GM15510 (cell line): ENCODE measurements around the gene PSMA5.

ENCODE experiments used
- POLR2A ChIP-seq: IDR thresholded peaks from 3 replicates; pipeline ENCODE4 v1.6.1; 2011; ENCODE audit warnings: borderline replicate concordance; ENCODE audit not compliant: insufficient read length; ENCODE audit errors: extremely low read depth

PSMA5 gene

DNA sequence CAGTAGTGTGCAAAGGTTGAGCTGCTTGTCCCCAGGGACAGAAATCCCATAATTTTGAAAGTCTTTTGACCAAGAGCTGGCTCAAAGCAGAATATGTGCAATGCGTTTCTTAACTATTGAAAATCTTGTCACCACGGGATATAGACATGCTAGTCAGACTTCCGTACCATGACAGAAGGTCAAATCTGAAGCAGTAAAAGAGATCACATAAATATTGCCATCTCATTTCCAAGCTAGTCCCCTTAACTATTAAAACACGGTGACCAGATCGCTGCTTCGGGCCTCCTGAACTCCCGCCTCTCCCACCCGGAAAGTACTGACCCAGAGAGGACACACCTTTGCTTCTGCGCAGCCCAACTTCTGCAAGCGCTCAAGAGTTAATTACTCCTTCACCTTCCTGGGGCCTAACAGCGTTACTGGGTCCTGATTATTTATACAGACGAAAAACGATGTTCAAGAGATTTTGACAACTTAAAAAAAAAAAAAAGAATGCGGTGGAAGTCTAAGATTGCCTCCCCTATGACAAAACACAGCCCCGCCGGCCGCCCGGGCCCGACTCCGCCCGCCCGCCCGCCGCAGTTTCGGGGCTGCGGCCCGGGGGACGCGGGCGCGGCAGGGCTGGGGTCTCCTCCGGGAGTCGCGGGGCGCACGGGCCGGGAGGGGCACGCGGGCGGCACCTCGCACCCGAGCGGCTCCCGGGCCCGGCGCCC is 29.2 kb downstream of the PSMA5 start:
- TF ChIP-seq POLR2A: no peak

DNA sequence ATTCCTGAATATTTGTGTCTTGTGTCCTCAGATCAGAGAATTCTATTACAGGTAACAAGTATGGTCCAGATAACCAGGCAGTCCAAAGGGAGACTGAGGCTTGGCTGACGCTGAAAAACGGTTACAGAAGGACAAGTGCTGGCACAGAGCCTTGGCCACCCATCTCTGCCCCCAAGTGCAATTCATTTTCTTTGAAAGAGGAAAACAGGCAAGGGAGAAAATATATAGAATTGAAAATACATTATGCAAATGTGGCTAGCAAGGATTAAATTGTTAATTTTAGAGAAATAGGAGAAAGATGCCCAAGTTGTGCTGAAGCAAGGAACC is 29.8 kb downstream of the PSMA5 start:
- no peak for TF ChIP-seq POLR2A

DNA sequence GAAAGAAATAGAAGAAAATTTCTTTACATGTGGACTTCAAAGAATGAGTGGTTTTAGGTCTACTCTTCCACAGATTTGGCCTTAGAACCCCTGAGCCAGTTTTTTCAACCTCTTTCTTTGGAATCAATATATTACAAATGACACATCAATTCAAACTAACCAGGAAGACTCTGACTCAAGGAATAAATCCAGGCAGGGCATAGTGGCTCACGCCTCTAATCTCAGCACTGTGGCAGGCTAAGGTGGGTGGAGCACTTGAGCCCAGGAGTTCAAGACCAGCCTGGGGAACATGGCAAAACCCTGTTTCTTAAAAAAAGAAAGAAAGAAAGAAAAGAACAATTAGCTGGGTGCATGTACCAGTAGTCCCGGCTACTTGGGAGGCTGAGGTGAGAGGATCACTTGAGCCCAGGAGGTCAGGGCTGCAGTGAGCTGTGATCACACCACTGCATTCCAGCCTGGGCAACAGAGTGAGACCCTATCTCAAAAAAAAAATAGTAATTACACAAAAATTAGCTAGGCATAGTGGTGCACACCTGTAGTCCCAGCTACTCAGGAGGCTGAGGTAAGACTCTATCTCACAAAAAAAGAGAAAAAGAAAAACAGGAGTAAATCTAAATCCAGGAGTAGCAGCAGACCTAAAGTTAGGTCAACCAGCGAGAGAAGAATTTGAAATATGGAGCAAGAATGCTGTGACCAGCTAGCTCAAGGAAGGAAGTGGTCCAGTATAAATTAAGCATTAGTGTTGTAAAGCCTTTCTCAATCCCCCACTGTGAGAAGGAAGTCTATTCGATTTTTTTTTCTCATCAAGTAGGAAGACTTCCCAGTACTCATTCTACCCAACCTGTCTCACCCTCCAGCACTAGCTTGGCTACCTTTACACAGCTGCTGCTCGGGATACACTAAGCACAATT is 30.4 kb downstream of the PSMA5 start:
- TF ChIP-seq POLR2A: no peak

DNA sequence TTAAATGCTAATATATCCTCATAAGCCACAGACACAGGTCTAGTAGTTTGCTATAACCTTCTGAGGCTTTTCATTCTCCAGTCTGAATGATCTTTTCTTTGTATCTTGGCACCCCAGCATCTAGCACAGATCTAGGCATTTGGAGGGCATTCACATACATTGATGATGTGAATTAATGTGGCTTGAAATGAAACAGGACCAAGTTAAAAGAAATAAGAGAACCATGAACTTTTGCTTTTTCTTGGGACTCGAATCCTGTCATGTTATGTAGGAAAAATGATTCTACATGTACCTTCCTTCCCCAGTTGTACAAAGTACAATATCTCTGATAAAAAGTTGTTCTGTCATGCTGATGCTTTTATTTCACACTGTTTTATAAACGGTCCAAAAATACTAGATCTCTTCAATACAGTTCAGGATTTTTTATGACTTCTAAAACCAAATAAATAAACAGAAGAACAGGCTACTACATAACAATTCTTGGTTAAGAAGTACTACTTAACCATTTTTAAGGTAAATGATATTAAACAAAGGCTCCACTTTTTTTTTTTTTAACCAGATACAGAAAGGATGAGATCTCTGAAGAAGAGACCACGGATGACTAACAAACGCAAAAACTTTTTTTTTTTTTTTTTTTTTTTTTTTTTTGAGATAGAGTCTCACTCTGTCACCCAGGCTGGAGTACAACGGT is 31.5 kb downstream of the PSMA5 start:
- TF ChIP-seq POLR2A: no peak

DNA sequence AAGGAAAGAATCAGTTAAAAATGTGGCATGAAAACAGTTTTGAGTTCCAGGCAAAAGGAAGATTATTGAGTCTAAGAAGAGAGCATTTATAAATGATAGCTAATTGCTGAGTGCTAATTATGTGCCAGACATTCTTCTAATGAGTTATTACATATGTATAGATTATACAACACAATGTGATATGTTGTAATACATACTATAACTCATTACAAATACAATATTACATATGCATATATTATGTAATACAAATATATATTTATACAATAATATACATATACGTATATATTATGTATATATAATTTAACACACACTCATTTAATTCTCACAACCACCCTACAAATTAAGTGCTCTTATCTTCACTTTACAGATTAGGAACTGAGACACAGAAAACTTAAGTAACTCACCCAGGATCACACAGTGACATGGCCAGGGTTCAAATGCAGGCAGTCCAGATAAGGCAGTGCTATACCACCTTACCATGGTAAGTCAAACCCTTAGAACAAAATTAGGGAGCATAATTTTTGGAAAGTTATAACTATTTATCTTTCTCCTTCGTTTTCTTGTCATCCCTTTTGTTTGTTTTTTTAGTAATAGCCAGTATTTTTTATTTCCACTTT is 32.5 kb downstream of the PSMA5 start:
- TF ChIP-seq POLR2A: no peak

DNA sequence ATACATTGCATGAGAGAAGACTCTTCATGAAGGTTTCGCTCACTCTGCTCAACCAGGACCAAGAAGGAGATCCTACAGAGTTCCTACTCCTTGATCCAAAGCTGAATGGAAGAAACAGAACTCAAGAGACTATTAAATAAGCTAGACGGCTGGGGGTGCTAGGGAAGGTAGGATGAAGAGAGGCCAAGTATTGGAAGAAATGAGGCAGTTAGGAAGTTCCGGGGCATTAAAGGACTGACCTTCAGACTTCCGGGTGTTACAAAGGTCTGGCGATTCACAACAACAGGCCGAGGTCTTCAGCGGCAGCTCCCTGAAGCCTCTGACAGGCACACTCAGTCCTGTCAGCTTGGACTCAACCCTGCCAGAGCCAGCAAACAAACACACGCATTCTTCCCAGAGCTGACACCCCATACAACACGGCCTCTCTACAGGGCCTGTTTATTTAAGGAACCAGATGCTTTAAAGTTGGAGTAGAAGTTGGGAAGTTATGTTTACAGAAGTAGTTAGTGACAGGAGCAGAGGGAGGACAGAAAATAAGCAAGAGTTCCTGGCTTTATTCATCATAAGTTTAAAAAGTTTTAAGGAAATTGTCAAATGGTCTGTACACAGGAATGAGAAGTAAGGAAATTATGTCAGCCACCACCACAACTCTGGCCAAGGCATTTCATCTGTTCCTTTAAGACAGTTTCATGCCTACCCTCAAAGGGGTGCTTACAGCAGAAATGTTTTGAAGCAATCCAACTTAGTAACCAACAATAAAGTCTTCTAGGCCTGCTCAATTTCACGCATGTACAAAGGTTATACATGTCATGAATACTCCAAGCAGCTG is 33.2 kb downstream of the PSMA5 start:
- TF ChIP-seq POLR2A: no peak

DNA sequence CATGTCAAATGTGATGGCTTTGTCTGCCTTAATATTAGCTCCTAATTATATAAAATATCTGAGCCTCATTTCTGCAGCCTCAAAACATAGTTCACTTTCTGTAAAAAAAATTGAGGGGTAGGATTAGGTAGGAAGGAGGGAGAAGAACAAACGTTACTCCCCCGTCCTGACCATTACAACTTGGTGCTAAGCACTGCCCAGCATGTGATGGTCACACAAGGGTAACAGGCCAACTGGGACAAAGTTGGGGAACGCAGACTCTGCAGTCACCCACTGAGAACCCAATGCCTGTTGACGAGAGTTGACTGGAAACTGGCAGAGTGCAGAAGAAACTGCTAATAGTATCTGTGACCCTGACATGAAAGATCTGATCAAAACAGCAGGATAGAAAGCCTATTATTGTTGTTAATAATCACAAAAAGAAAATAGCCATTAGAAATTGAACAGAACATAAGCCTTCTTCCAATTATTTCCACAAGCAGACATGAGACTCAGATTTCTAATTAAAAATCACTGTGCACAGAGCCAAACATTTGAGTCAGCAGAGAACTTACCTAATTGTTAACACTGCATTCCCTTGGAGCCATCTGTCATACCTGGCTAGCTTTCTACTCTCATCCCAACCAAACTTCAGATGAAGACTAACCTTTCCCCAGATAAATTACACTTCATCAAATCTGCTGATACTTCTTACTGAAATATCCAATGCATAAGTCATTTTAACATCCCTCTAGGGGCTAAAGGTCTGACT is 34.0 kb downstream of the PSMA5 start:
- TF ChIP-seq POLR2A: no peak

DNA sequence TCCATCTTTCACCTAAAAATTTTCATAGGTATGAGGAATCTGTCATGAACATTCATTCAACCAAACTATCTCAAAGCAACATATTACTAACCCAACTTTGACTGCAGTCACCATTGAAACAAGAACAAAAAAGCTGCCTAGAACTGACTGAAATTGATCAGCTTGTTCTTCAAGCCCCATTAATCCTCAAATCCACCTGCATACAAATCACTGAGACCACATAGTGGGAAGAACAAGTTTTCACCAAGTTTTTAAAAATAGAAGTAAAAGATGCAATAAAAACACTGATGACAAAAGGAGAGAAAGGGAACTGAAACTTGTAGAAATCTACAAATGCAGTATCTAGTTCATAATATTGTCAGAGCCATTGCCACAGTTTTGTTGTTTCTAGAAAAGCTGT is 34.6 kb downstream of the PSMA5 start:
- no peak for TF ChIP-seq POLR2A

DNA sequence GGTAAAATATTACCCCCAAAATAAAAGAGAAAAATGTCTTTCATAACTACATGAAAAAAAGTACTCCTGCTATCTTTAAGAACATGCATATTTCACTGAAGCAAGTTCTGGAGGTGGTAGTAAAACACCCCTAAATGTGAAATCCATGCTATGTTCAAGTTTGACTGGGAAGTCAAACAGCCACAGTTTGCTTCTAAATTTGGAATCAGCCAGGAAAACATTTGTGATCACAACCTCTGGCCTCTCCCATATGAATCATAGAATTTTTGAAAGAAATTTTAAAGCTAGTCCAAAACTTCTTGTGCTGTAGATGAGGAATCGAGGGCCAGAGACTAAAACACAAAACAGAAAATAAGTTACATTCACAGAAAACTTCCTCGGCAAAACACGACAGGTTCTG is 35.1 kb downstream of the PSMA5 start:
- TF ChIP-seq POLR2A: no peak

DNA sequence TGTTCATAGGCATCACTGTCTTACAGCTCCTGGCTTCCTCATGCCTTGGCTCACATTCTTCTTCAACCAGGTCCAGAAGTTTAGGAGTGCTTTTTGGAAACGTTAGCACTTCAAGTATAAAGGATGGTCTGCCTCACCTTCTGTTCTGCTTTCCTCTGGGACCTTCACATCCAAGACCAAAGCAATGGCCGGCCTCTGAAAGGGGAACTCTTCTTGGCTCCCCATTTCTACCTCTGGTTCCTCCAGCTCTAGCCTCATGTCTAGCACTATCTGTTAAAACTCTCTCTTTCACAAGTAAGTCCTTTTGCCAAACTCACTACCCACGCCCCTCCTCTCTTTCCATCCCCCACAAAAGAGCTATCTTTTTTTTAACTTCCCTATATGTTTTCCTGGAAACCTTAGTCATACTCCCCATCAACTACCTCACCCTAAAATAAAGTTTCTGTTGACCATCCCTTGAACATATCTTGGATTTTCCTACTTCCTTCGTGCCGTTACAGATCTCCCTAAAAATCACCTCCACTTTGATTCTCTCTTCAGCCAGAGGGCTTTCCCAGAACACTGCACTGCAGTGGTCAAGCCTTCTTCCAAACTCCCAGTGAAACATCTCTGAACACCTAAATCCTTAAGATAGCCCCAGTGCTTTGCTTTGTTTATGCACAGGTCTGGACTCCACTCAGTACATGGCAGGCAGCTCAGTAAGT is 36.5 kb downstream of the PSMA5 start:
- TF ChIP-seq POLR2A: no peak

DNA sequence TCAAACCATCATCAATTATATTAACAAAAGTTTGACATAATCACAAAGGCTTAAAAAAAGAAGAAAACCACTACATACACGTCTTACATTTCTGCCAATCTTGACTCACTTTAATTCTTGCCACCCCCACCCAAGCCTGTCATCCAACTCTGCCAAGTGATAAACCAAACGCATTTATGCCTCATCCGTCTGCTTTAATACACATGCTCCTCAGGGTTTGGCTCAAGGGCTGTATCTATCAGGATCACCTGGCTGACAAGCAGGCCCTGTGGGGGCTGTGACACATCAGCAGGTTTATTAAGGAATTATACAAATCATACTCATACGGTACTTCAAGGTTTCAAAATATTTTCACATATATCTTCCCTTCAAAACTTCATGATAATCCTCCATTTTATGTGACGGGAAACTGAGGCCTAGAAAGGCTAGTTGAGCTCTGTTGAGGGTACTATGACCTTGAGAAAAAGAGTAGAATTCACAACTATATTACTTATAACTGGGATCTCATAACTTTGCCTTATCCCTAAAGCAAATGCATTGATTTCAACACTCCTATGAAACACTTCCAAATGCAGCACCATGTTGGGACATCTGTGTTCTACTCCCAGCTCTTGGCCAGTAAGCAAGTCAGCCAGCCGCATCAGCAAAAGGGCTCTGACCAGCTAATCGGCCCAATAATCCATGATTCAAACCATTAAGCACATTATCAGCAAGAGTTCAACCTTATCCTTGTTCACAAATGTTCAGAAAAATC is 37.2 kb downstream of the PSMA5 start:
- no peak for TF ChIP-seq POLR2A

DNA sequence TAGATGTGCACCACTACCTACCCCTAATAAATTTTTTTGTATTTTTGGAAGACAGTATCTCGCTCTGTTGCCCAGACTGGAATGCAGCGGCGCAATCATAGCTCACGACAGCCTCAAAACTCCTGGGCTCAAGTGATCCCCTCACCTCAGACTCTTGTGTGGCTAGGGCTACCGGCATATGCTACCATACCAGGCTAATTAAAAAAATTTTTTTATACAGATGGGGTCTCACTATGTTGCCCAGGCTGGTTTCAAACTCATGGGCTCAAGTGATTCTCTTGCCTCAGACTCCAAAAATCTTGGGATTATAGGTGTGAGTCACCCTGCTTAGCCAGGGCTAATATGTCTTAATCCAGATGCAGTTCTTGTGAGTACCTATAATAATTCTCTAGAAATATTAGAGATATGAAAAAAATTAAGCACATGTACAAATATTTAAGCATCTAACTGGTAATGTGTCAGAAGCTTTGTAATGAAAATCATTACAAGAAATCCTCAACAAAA is 38.0 kb downstream of the PSMA5 start:
- TF ChIP-seq POLR2A: no peak

DNA sequence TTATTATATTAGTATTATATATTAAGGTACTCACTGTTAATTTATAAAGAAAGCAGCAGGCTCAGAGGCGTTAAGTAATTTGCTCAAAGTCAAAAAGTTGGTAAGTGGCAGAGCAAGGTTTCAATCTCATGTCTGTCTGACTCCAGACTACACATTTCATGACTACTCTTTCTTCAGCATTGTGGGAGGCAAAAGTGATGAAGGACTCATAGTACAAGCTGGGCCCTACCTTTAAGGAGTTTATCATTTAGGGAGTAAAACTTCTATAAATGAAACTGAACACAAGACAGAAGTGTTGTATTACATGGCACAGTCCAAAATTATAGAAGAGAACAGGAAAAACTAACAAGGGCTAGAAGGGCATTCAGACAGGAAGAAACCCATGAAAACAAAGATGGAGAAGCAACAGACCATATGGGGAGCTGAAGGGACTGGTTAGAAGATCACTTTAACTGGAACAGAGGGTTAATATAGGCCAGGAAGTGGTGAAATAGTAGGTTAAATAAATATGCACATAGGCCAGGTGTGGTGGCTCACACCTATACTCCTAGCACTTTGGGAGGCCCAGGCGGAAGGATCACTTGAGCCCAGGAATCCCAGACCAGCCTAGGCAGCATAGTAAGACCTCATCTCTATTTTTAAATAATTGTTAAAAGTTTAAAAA is 40.1 kb downstream of the PSMA5 start:
- no peak for TF ChIP-seq POLR2A
